ENCODE data around the gene OR5K2. TPM values are rescaled to one million over a fixed set of nuclear protein-coding genes. Genes with fewer than 3 reads are reported as not detected.

Gene OR5K2
- total RNA-seq, 2 experiments from 2014 or later, result not detected

GRCh38 chr3:98532709-98533571 is 35.5 kb downstream of the OR5K2 start:
- Mint-ChIP-seq H3K4me3 (peak overlapping the region; percentile 66), H3K4me1 (peaks cover 24% of the 10 kb centered on the region), H3K27me3 (peaks cover 6% of the 10 kb centered on the region), H3K36me3 (peaks cover 15% of the 10 kb centered on the region), H3K27ac (no peak overlapping the region), H3K9me3 (no peaks in the 10 kb centered on the region)
- no peak for DNase-seq

GRCh38 chr3:98534168-98534567 is 36.7 kb downstream of the OR5K2 start:
- Mint-ChIP-seq H3K4me3 (peak overlapping the region; percentile 4), H3K4me1 (peaks cover 32% of the 10 kb centered on the region), H3K9me3 (no peaks in the 10 kb centered on the region), H3K27me3 (peaks cover 6% of the 10 kb centered on the region), H3K36me3 (peaks cover 14% of the 10 kb centered on the region), H3K27ac (no peak overlapping the region)
- DNase-seq, result no peak

GRCh38 chr3:98534734-98535133 is 37.3 kb downstream of the OR5K2 start:
- Mint-ChIP-seq H3K27me3 (peaks cover 6% of the 10 kb centered on the region), H3K4me3 (peak overlapping the region; percentile 40), H3K36me3 (peaks cover 14% of the 10 kb centered on the region), H3K4me1 (peaks cover 32% of the 10 kb centered on the region), H3K27ac (no peak overlapping the region), H3K9me3 (no peaks in the 10 kb centered on the region)
- DNase-seq, result no peak

GRCh38 chr3:98536456-98537017 is 39.1 kb downstream of the OR5K2 start:
- peak overlapping the region; percentile 76 for H3K27ac Mint-ChIP-seq
- peaks cover 6% of the 10 kb centered on the region for H3K27me3 Mint-ChIP-seq
- H3K36me3 Mint-ChIP-seq, result peaks cover 8% of the 10 kb centered on the region
- no peak overlapping the region for H3K4me3 Mint-ChIP-seq
- peaks cover under 1% of the 10 kb centered on the region for H3K9me3 Mint-ChIP-seq
- H3K4me1 Mint-ChIP-seq, result peaks cover 35% of the 10 kb centered on the region
- no peak for DNase-seq

- Mint-ChIP-seq H3K27me3 (no peaks in the 10 kb centered on the region), H3K27ac (peak overlapping the region; percentile 76), H3K9me3 (peaks cover 5% of the 10 kb centered on the region), H3K36me3 (peaks cover 11% of the 10 kb centered on the region), H3K4me1 (peaks cover 50% of the 10 kb centered on the region), H3K4me3 (no peak overlapping the region)
- no peak for DNase-seq
Measured at GRCh38 chr3:98540346-98540745, 42.9 kb downstream of the OR5K2 start.

GRCh38 chr3:98541695-98542094 is 44.2 kb downstream of the OR5K2 start:
- no peaks in the 10 kb centered on the region for H3K27me3 Mint-ChIP-seq
- H3K4me3 Mint-ChIP-seq, result no peak overlapping the region
- peak overlapping the region; percentile 83 for H3K27ac Mint-ChIP-seq
- peaks cover 6% of the 10 kb centered on the region for H3K9me3 Mint-ChIP-seq
- peaks cover 50% of the 10 kb centered on the region for H3K4me1 Mint-ChIP-seq
- DNase-seq, result no peak
- peaks cover 16% of the 10 kb centered on the region for H3K36me3 Mint-ChIP-seq

- Mint-ChIP-seq H3K9me3 (peaks cover 6% of the 10 kb centered on the region), H3K27me3 (no peaks in the 10 kb centered on the region), H3K27ac (peak overlapping the region; percentile 22), H3K4me1 (peaks cover 47% of the 10 kb centered on the region), H3K4me3 (no peak overlapping the region), H3K36me3 (peaks cover 16% of the 10 kb centered on the region)
- no peak for DNase-seq
Measured at GRCh38 chr3:98542623-98543022, 45.1 kb downstream of the OR5K2 start.

GRCh38 chr3:98545940-98546339 is 48.5 kb downstream of the OR5K2 start:
- peak overlapping the region; percentile 90 for H3K27ac Mint-ChIP-seq
- DNase-seq, result no peak
- H3K36me3 Mint-ChIP-seq, result peaks cover 31% of the 10 kb centered on the region
- H3K9me3 Mint-ChIP-seq, result peaks cover 6% of the 10 kb centered on the region
- H3K4me1 Mint-ChIP-seq, result peaks cover 46% of the 10 kb centered on the region
- no peak overlapping the region for H3K4me3 Mint-ChIP-seq
- no peaks in the 10 kb centered on the region for H3K27me3 Mint-ChIP-seq

Other genes starting within 250 kb of the OR5K2 start
- gene OR5H6, start 233.4 kb upstream of the OR5K2 start, total RNA-seq, result not detected
- not detected for gene OR5H2, start 215.2 kb upstream of the OR5K2 start, total RNA-seq
- not detected for gene OR5K4, start 143.8 kb upstream of the OR5K2 start, total RNA-seq
- gene OR5K3, start 107.0 kb upstream of the OR5K2 start, total RNA-seq, result not detected
- gene OR5K1, start 34.5 kb upstream of the OR5K2 start, total RNA-seq, result not detected
- 100 to 1,000 TPM; 196 to 204 TPM for gene CLDND1, start 25.2 kb downstream of the OR5K2 start, total RNA-seq
- gene GPR15, start 34.3 kb downstream of the OR5K2 start, total RNA-seq, result 1 to 10 TPM in 1 of 2 experiments, under 1 TPM in 1; 0.52 to 1.0 TPM
- 10 to 100 TPM; 48.6 to 54.7 TPM for gene CPOX, start 95.9 kb downstream of the OR5K2 start, total RNA-seq

Data from activated naive CD8-positive, alpha-beta T cell treated with anti-CD3 and anti-CD28 coated beads for 36 hours (primary cell).